H9 (cell line): ENCODE data around the gene ATP6V1B1. TPM values are rescaled to one million over a fixed set of nuclear protein-coding genes. Genes with fewer than 3 reads are reported as not detected.

ENCODE experiments used
- DNase-seq: peaks from one replicate; pipeline ENCODE4 v3.0.0-alpha.2; 2017
- H2AFZ ChIP-seq: one replicate; pipeline ENCODE4 v1.6.1; 2013; ENCODE audit warnings: mild to moderate bottlenecking, low read length, control low read depth, moderate library complexity
- H2AK5ac ChIP-seq: 2 replicates; pipeline ENCODE4 v1.6.1; 2013; ENCODE audit warnings: low read length, control low read depth, mixed read lengths; ENCODE audit not compliant: insufficient read length
- H2BK120ac ChIP-seq: one replicate; pipeline ENCODE4 v1.6.1; 2013; ENCODE audit warnings: low read depth, mild to moderate bottlenecking, low read length, control low read depth, inconsistent platforms; ENCODE audit not compliant: poor library complexity, severe bottlenecking
- H2BK12ac ChIP-seq: 2 replicates; pipeline ENCODE4 v1.6.1; 2013; ENCODE audit warnings: low read length, control low read depth, mixed read lengths, low read depth; ENCODE audit not compliant: insufficient read length
- H2BK15ac ChIP-seq: 2 replicates; pipeline ENCODE4 v1.6.1; 2013; ENCODE audit warnings: low read depth, low read length, control low read depth
- H2BK20ac ChIP-seq: one replicate; pipeline ENCODE4 v1.6.1; 2013; ENCODE audit warnings: low read depth, mild to moderate bottlenecking, low read length, control low read depth, inconsistent platforms; ENCODE audit not compliant: poor library complexity, severe bottlenecking
- H2BK5ac ChIP-seq: 2 replicates; pipeline ENCODE4 v1.6.1; 2013; ENCODE audit warnings: low read length, control low read depth, mixed read lengths; ENCODE audit not compliant: insufficient read length
- H3K14ac ChIP-seq: 2 replicates; pipeline ENCODE4 v1.6.1; 2013; ENCODE audit warnings: low read length, control low read depth; ENCODE audit not compliant: insufficient read depth
- H3K18ac ChIP-seq: 2 replicates; pipeline ENCODE4 v1.6.1; 2013; ENCODE audit warnings: low read depth, mild to moderate bottlenecking, mixed read lengths, low read length, control low read depth; ENCODE audit not compliant: insufficient read length
- H3K23ac ChIP-seq: 2 replicates; pipeline ENCODE4 v1.6.1; 2013; ENCODE audit warnings: low read length, control low read depth, mixed read lengths, low read depth; ENCODE audit not compliant: insufficient read length
- H3K23me2 ChIP-seq: 2 replicates; pipeline ENCODE4 v1.6.1; 2013; ENCODE audit warnings: low read depth, mild to moderate bottlenecking, mixed read lengths, low read length, control low read depth; ENCODE audit not compliant: insufficient read length, poor library complexity, severe bottlenecking
- H3K27ac ChIP-seq: 2 replicates; pipeline ENCODE4 v1.5.1; 2013; ENCODE audit warnings: low read length, control low read depth, mixed read lengths, low read depth; ENCODE audit not compliant: insufficient read length
- H3K27me3 ChIP-seq: 2 replicates; pipeline ENCODE4 v1.6.1; 2013; ENCODE audit warnings: low read length, control low read depth, inconsistent platforms; ENCODE audit not compliant: insufficient read depth
- H3K4ac ChIP-seq: 2 replicates; pipeline ENCODE4 v1.6.1; 2013; ENCODE audit warnings: low read depth, mild to moderate bottlenecking, control low read depth, inconsistent platforms, low read length, moderate library complexity
- H3K4me1 ChIP-seq: 2 replicates; pipeline ENCODE4 v1.6.1; 2013; ENCODE audit warnings: low read length, control low read depth, inconsistent platforms; ENCODE audit not compliant: insufficient read depth
- H3K4me2 ChIP-seq: 2 replicates; pipeline ENCODE4 v1.6.1; 2013; ENCODE audit warnings: low read length, control low read depth, mixed read lengths; ENCODE audit not compliant: insufficient read length, insufficient read depth
- H3K56ac ChIP-seq: 2 replicates; pipeline ENCODE4 v1.6.1; 2013; ENCODE audit warnings: low read depth, mild to moderate bottlenecking, mixed read lengths, low read length, control low read depth; ENCODE audit not compliant: insufficient read length
- H3K79me1 ChIP-seq: 2 replicates; pipeline ENCODE4 v1.6.1; 2013; ENCODE audit warnings: low read depth, mild to moderate bottlenecking, moderate library complexity, low read length, control low read depth, inconsistent platforms; ENCODE audit not compliant: insufficient read depth, poor library complexity, severe bottlenecking
- H3K79me2 ChIP-seq: 2 replicates; pipeline ENCODE4 v1.6.1; 2013; ENCODE audit warnings: low read length, control low read depth, inconsistent platforms; ENCODE audit not compliant: insufficient read depth
- H3K9ac ChIP-seq: 2 replicates; pipeline ENCODE4 v1.6.1; 2013; ENCODE audit warnings: low read length, control low read depth, mixed read lengths; ENCODE audit not compliant: insufficient read length; ENCODE audit errors: extremely low read depth
- H3K9me3 ChIP-seq: one replicate; pipeline ENCODE4 v1.6.1; 2013; ENCODE audit warnings: low read depth, low read length, inconsistent platforms; ENCODE audit not compliant: control insufficient read depth
- H3T11ph ChIP-seq: one replicate; pipeline ENCODE4 v1.6.1; 2013; ENCODE audit warnings: mild to moderate bottlenecking, low read length, control low read depth, inconsistent platforms
- H4K20me1 ChIP-seq: one replicate; pipeline ENCODE4 v1.6.1; 2013; ENCODE audit not compliant: control insufficient read depth, insufficient read length, insufficient read depth
- H4K5ac ChIP-seq: 2 replicates; pipeline ENCODE4 v1.6.1; 2013; ENCODE audit warnings: low read depth, mild to moderate bottlenecking, mixed read lengths, low read length, control low read depth; ENCODE audit not compliant: insufficient read length
- H4K8ac ChIP-seq: replicated peaks from 2 replicates; pipeline ENCODE4 v1.6.1; 2013; ENCODE audit warnings: low read length, control low read depth, mixed read lengths, low read depth; ENCODE audit not compliant: insufficient read length
- H4K91ac ChIP-seq: 2 replicates; pipeline ENCODE4 v1.6.1; 2013; ENCODE audit warnings: low read depth, mild to moderate bottlenecking, moderate library complexity, mixed read lengths, low read length, control low read depth; ENCODE audit not compliant: insufficient read length
- H3K27ac Mint-ChIP-seq, 3 experiments: 2 replicates in 2 of 3; 3 replicates in 1 of 3; pipeline ENCODE4 v1.8.0; 2020 to 2021; ENCODE audit warnings: mixed read lengths in 3 of 3, mild to moderate bottlenecking in 1 of 3, moderate library complexity in 1 of 3
- H3K27me3 Mint-ChIP-seq: 2 replicates; pipeline ENCODE4 v1.8.0; 2021; ENCODE audit warnings: low read depth, mild to moderate bottlenecking, moderate library complexity, mixed read lengths
- H3K36me3 Mint-ChIP-seq, 3 experiments: 2 replicates in 2 of 3; 3 replicates in 1 of 3; pipeline ENCODE4 v1.8.0; 2020 to 2021; ENCODE audit warnings: low read depth in 3 of 3, mixed read lengths in 3 of 3; ENCODE audit not compliant: insufficient read depth in 1 of 3
- H3K4me1 Mint-ChIP-seq, 2 experiments: 2 replicates each; pipeline ENCODE4 v1.8.0; 2020; ENCODE audit warnings: mixed read lengths in 2 of 2
- H3K4me3 Mint-ChIP-seq, 2 experiments: 2 replicates in 1 of 2; 3 replicates in 1 of 2; pipeline ENCODE4 v1.8.0; 2020 to 2021; ENCODE audit warnings: mild to moderate bottlenecking in 2 of 2, mixed read lengths in 2 of 2, moderate library complexity in 1 of 2
- H3K9me3 Mint-ChIP-seq, 2 experiments: 2 replicates in 1 of 2; 3 replicates in 1 of 2; pipeline ENCODE4 v1.8.0; 2020; ENCODE audit warnings: mild to moderate bottlenecking in 2 of 2, mixed read lengths in 2 of 2, moderate library complexity in 1 of 2
- WGBS: extraction: QIAGEN DNeasy Blood & Tissue Kit; methylation state at CpG from one replicate; pipeline ENCODE4 v1.1.7; 2013; ENCODE audit warnings: missing lambda C conversion rate, low lambda C conversion rate, mixed read lengths; ENCODE audit not compliant: insufficient read length; ENCODE audit errors: extremely low coverage; 5-methylcytosine and 5-hydroxymethylcytosine counted together
- total RNA-seq: library from RNA; stranded (reverse); gene quantifications from 2 replicates; pipeline ENCODE4 v1.2.1, GENCODE V29; 2021
- TF ChIP-seq, protein P1 (sequence below): fragments of 200-600 bp; sonication (generic); conservative IDR thresholded peaks from 3 replicates; pipeline ENCODE4 v1.8.0; 2021; ENCODE audit warnings: antibody characterized with exemption, mild to moderate bottlenecking

Gene ATP6V1B1
- total RNA-seq, 1 experiment from 2014 or later = not detected

DNA sequence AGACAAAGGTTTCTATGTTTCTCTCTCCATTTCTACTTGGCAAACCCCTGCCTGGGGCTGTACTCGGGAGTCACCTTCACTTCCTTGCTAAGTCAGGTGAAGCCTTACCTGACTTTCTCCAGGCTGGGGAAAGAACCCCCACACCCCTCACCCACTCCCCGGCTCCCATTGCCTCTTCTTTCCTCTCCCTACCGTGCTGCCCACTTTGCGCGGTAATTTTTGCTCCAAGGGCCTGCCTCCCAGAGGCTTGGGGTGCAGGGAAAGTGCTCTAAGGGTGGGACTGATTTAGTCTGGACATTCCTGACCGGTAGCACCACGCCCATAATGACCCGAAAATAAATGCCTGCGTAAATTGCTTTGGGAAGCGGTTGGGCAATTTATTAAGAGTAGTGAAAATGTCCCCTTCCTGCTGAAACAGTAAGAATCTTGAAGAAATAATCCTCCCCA is 49.1 kb upstream of the ATP6V1B1 start:
- H3K4me1 ChIP-seq = peaks cover 3% of the 10 kb centered on the region; the same call in 1 of the 2 replicates
- H3K27ac ChIP-seq = no peak overlapping the region
- H3K4me2 ChIP-seq = no peak overlapping the region
- no peaks in the 10 kb centered on the region for H3K9me3 ChIP-seq
- H3K36me3 Mint-ChIP-seq = no peaks in the 10 kb centered on the region; a peak in 1 of 7 replicates
- H4K5ac ChIP-seq = no peak overlapping the region
- H3K27ac Mint-ChIP-seq = no peak overlapping the region
- peaks cover 24 to 34% of the 10 kb centered on the region in 2 experiments for H3K4me1 Mint-ChIP-seq
- H4K20me1 ChIP-seq = peaks cover 2% of the 10 kb centered on the region
- DNase-seq = peak; percentile 46
- no peak overlapping the region for H4K91ac ChIP-seq
- no peak overlapping the region for H4K8ac ChIP-seq
- no peak overlapping the region for H3K56ac ChIP-seq
- H3K79me2 ChIP-seq = no peaks in the 10 kb centered on the region
- peaks cover 77% of the 10 kb centered on the region for H3K27me3 ChIP-seq
- H2AK5ac ChIP-seq = no peak overlapping the region
- H3K27me3 Mint-ChIP-seq = peaks cover 98% of the 10 kb centered on the region
- no peak overlapping the region for H2BK20ac ChIP-seq
- no peak overlapping the region for H2BK5ac ChIP-seq
- no peak overlapping the region for H2BK12ac ChIP-seq
- no CpG with 5 or more reads among the region's 10 CpGs for WGBS
- TF ChIP-seq, protein P1, sequence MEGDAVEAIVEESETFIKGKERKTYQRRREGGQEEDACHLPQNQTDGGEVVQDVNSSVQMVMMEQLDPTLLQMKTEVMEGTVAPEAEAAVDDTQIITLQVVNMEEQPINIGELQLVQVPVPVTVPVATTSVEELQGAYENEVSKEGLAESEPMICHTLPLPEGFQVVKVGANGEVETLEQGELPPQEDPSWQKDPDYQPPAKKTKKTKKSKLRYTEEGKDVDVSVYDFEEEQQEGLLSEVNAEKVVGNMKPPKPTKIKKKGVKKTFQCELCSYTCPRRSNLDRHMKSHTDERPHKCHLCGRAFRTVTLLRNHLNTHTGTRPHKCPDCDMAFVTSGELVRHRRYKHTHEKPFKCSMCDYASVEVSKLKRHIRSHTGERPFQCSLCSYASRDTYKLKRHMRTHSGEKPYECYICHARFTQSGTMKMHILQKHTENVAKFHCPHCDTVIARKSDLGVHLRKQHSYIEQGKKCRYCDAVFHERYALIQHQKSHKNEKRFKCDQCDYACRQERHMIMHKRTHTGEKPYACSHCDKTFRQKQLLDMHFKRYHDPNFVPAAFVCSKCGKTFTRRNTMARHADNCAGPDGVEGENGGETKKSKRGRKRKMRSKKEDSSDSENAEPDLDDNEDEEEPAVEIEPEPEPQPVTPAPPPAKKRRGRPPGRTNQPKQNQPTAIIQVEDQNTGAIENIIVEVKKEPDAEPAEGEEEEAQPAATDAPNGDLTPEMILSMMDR = no peak
- H3K4ac ChIP-seq = no peak overlapping the region
- no peak overlapping the region for H3K9ac ChIP-seq
- H3K4me3 Mint-ChIP-seq = peak overlapping the region in 1 of 2 experiments; percentile 75; a peak in 2 of 5 replicates
- H2BK120ac ChIP-seq = no peak overlapping the region
- H2BK15ac ChIP-seq = no peak overlapping the region
- peaks cover 0 to 20% of the 10 kb centered on the region in 2 experiments; a peak in 2 of 5 replicates for H3K9me3 Mint-ChIP-seq
- no peak overlapping the region for H3K18ac ChIP-seq
- H3K79me1 ChIP-seq = no peaks in the 10 kb centered on the region
- H3K23ac ChIP-seq = no peak overlapping the region
- peaks cover 4% of the 10 kb centered on the region for H3K23me2 ChIP-seq
- no peak overlapping the region for H3T11ph ChIP-seq
- H3K14ac ChIP-seq = no peak overlapping the region
- no peak overlapping the region for H2AFZ ChIP-seq
